Erythroblast (primary cell): ENCODE data around the gene ETV3L.
A peak's percentile ranks its signal among the peaks of the same experiment; 100 is the strongest.
"Not testable (repeated sequence)": the region's sequence is repeated elsewhere in the genome, so short reads cannot be mapped to it uniquely, and the experiment has no call there.

Experiments used
- DNase-seq, 2 experiments: peaks; one replicate each; lab custom pipeline; 2025; lab: John Stamatoyannopoulos, UW
- GATA1 ChIP-seq: IDR thresholded peaks from 2 replicates; pipeline ENCODE4 v1.6.1; 2011; ENCODE audit warnings: low read depth, mild to moderate bottlenecking, control low read depth, low read length, moderate library complexity
- POLR2A ChIP-seq: IDR thresholded peaks from 2 replicates; pipeline ENCODE4 v1.6.1; 2011; ENCODE audit warnings: mild to moderate bottlenecking, low read length

The ETV3L gene

DNA sequence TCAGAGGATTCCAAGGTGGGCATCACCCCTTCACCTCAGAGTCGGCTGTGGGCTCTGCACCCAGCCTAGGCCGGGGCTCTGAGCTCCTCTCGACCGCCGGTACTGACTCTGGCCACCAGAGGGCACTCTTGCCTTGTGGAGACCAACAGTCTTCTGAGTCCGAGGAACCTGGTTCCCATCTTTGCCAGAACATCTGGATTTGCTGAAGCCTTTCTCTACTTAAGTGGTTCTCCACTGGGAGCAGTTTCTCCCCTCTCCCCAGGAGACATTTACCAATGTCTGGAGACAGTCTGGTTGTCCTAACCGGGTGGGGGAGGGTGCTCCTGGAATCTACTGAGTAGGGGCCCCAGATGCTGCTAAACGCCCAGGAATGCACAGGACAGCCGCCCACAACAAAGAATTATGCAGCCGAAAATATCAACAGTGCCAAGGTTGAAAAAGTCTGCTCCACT is 9.4 kb downstream of the ETV3L start:
- TF ChIP-seq POLR2A (no peak), GATA1 (no peak)
- peak; percentile 73 to 87 for DNase-seq

GRCh38 chr1:157089789-157090188 is 9.8 kb downstream of the ETV3L start:
- TF ChIP-seq GATA1 (no peak), POLR2A (no peak)

DNA sequence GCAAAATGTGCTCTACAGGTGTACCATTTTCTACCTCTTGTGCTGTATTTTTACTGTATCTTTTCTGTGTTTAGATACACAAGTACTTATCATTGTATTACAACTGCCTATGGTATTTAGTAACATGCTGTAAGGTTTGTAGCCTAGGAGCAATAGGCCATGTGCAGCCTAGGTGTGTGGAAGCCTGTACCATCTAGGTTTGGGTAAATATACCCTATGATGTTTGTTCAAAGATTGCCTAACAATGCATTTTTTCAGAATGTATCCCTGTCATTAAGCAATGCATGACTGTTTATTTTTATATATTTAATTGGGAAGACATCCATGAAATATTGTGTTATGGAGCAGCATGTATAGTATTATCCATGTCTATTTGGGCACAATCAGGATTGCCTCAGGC is 11.0 kb downstream of the ETV3L start:
- DNase-seq, result no peak
- TF ChIP-seq GATA1 (no peak), POLR2A (no peak)

More at GRCh38 chr1:157089789-157090188, 9.8 kb downstream of the ETV3L start:
- no peak for DNase-seq

DNA sequence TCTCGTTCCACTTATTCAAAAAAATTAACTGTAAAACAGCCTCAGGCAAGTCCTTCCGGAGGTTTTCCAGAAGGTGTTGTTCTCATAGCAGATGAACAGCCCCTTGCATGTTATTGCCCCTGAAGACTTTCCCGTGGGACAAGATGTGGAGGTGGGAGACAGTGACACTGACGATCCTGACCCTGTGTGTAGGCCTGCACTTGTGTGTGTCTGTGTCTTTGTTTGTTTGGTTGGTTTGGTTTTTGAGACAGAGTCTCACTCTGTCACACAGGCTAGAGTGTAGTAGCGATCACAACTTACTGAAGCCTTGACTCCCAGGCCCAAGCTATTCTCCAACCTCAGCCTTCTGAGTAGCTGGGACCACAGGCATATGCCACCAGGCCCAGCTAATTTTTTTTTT is 12.6 kb downstream of the ETV3L start:
- TF ChIP-seq POLR2A, result no peak
- no peak for TF ChIP-seq GATA1

GRCh38 chr1:157086299-157086698 is 13.3 kb downstream of the ETV3L start:
- no peak for TF ChIP-seq POLR2A
- TF ChIP-seq GATA1, result no peak
- no peak for DNase-seq

More for the DNA sequence above, 12.6 kb downstream of the ETV3L start:
- no peak for DNase-seq

DNA sequence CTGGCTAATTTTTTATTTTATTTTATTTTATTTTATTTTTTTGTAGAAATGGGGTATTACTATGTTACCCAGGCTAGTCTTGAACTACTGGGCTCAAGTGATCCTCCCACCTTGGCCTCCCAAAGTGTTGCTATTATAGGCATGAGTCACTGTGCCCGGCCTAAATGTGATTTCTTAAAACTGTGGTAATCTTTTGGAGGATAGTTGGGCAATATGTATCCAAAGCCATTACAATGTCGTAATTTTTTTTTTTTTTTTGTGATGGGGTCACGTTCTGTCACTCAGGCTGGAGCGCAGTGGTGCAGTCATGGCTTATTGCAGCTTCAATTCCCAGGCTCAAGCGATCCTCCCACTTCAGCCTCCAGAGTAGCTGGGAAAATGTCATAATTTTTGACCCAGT is 14.2 kb downstream of the ETV3L start:
- TF ChIP-seq GATA1, result no peak
- TF ChIP-seq POLR2A, result no peak
- DNase-seq, result no peak

- no peak for DNase-seq
- TF ChIP-seq POLR2A, result no peak
- no peak for TF ChIP-seq GATA1
These were observed 14.9 kb downstream of the ETV3L start for GRCh38 chr1:157084720-157085119.

DNA sequence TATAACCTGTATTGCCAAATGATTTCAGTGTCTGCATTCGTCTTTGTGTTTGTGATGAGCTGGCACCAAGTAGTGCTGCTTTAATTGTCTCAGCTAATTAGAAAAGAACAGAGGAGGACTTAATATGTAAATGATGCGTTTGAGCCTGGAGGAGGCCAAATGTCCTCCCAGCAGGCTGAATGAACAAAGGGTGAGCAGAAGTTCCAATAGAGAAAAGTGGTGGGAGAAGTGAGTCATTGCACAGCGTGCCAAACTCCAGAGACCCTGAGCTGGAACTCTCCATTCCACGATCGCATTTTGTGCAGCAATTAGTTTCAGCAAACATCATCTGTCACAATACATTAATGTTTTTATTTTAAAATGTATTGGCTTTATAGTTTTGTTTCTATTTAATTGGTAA is 17.9 kb downstream of the ETV3L start:
- TF ChIP-seq GATA1 (no peak), POLR2A (no peak)

GRCh38 chr1:157080714-157081113 is 18.9 kb downstream of the ETV3L start:
- DNase-seq, result no peak
- no peak for TF ChIP-seq POLR2A
- TF ChIP-seq GATA1, result no peak

More for the DNA sequence above, 17.9 kb downstream of the ETV3L start:
- no peak for DNase-seq

DNA sequence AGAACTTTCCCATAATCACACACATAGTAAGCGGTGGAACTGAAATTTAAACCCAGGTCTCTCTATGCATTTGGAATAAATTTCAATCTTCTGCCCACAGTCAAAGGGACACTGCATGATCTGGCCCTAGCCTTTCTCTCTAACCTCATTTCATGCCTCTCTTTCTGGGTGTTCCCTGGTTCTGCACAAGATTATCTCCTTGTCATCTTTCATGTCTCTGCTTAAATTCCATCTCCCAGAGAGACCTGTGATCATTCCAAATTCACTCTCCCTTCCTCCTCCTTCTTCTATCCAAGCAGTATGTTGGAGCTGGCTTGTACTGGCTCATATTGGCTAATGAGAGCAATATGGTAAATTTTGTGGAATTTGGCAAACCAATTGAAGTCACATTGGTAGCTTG is 22.2 kb downstream of the ETV3L start:
- TF ChIP-seq GATA1 (no peak), POLR2A (no peak)

DNA sequence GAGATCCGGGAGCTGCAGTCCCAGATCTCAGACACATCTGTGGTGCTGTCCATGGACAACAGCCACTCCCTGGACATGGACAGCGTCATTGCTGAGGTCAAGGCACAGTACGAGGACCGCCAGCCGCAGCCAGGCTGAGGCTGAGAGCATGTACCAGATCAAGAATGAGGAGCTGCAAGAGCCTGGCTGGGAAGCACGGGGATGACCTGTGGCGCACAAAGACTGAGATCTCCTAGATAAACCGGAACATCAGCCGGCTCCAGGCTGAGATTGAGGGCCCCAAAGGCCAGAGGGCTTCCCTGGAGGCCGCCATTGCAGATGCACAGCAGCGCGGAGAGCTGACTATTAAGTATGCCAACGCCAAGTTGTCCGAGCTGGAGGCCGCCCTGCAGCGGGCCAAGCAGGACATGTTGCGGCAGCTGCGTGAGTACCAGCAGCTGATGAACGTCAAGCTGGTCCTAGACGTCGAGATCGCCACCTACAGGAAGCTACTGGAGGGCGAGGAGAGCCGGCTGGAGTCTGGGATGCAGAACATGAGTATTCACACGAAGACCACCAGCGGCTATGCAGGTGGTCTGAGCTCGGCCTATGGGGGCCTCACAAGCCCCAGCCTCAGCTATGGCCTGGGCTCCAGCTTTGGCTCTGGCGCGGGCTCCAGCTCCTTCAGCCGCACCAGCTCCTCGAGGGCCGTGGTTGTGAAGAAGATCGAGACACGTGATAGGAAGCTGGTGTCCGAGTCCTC is 25.5 kb downstream of the ETV3L start:
- DNase-seq, result peak; percentile 49
- TF ChIP-seq POLR2A, result no peak
- no peak for TF ChIP-seq GATA1

More for the DNA sequence above, 22.2 kb downstream of the ETV3L start:
- DNase-seq, result no peak

DNA sequence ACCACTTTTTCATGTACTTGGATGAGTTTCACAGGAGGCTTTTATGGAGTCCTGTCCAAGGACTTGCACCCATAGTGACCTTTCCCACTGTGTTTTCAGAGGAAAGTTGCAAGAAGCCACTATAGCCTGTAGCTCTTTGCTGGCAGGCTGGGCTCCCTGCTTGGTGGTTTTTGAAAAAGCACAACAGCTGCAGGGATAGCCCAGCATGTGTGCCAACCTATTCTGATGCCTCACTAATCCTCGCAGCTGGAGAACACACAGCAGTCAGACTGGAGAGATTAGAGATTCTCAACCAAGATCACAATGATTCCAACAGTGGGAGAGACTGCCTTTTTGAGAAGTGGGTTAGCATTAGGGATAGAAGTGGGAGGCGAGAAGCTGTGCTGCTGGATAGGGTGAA is 30.0 kb downstream of the ETV3L start:
- TF ChIP-seq POLR2A, result no peak
- TF ChIP-seq GATA1, result no peak
- DNase-seq, result no peak

DNA sequence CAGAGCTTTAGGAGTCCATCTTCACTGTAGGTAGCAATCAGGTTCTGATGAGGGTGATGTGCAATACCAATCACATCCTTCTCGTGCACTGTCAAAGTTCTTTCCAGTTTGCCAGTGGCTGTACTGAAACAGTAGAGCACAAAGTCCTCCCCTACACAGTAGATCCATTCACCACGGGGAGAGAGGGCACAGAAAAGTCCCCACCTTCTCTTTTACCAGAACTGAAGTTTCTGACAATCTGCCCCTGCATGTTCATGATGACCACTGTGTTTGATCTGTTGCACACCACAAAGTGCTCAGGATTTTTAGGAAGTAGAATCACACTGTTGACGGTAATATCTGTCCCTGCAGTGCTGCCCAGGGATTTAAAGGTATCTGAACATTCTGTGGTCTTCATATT is 40.4 kb downstream of the ETV3L start:
- DNase-seq, result not testable (repeated sequence)

DNA sequence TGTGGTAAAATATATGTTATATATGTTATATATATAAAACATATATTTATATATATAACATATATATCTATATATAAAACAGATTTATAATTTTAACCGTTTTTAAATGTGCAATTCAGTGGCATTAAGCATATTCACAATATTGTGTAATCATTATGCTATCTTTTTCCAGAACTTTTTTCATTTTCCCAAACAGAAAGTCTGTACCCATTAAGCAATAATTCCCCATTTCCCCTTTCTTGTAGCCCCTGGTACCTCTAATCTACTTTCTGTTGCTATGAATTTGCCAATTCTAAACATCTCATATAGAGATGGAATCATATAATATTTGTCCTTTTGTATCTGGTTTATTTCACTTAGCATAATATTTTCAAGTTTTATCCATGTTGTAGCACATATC is 43.3 kb downstream of the ETV3L start:
- TF ChIP-seq POLR2A (no peak), GATA1 (no peak)
- no peak for DNase-seq

DNA sequence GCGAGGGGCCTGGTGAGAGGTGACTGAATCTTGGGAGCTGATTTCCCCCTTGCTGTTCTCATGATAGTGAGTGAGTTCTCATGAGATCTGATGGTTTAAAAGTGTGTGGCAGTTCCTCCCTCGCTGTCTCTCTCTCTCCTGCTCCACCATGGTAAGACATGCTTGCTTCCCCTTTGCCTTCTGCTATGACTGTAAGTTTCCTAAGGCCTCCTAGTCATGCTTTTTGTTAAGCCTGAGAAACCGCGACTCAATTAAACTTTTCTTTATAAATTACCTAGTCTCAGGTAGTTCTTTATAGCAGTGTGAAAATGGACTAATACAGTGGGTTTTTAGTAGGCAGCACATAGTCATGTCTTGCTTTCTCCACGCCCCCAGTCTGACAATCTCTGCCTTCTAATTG is 43.9 kb downstream of the ETV3L start:
- not testable (repeated sequence) for DNase-seq
